Heart left ventricle (tissue), 16 donors: ENCODE measurements around the gene MTSS2. TPM values are rescaled to one million over a fixed set of nuclear protein-coding genes. Genes with fewer than 3 reads are reported as not detected.

Experiments used
- ATAC-seq, 4 donors: fragments of 200-7000 bp; cut with Tn5 transposase; one replicate each; pipeline ENCODE4 v1.9.1; 2020 to 2022; ENCODE audit warnings: moderate library complexity in 4 of 4, mild to moderate bottlenecking in 3 of 4, moderate number of reproducible peaks in 1 of 4
- DNase-seq, 5 donors: peaks; one replicate each; pipeline ENCODE4 v3.0.0-alpha.2; 2020
- H3K27ac ChIP-seq, 12 donors: fragments of 200-600 bp; sonication (generic) in 4 of 12; one replicate each; pipeline versions ENCODE4 v1.5.0 to v1.8.0; 2016 to 2022; ENCODE audit warnings: mild to moderate bottlenecking in 2 of 12
- H3K27me3 ChIP-seq, 9 donors: fragments of 200-600 bp; sonication (generic) in 2 of 9; one replicate each; pipeline versions ENCODE4 v1.5.1 to v1.8.0; 2016 to 2022; ENCODE audit warnings: mild to moderate bottlenecking in 3 of 9
- H3K36me3 ChIP-seq, 9 donors: fragments of 200-600 bp; sonication (generic) in 2 of 9; one replicate each; pipeline versions ENCODE4 v1.5.0 to v1.8.0; 2018 to 2022; ENCODE audit warnings: mild to moderate bottlenecking in 2 of 9
- H3K4me1 ChIP-seq, 12 donors: fragments of 200-600 bp; sonication (generic) in 4 of 12; one replicate each; pipeline versions ENCODE4 v1.5.0 to v1.8.0; 2016 to 2022; ENCODE audit warnings: mild to moderate bottlenecking in 3 of 12
- H3K4me3 ChIP-seq, 12 donors: fragments of 200-600 bp; sonication (generic) in 4 of 12; one replicate each; pipeline versions ENCODE4 v1.5.0 to v1.8.0; 2017 to 2022; ENCODE audit warnings: mild to moderate bottlenecking in 9 of 12, moderate library complexity in 4 of 12
- H3K9me3 ChIP-seq, 12 donors: fragments of 200-600 bp; sonication (generic) in 4 of 12; one replicate each; pipeline versions ENCODE4 v1.5.0 to v1.8.0; 2016 to 2022; ENCODE audit warnings: mild to moderate bottlenecking in 1 of 12
- CTCF ChIP-seq, 12 donors: fragments of 200-600 bp; sonication (generic) in 4 of 12; IDR thresholded peaks; one replicate each; pipeline versions ENCODE4 v1.5.0 to v1.8.0; 2018 to 2022; ENCODE audit warnings: antibody characterized with exemption in 12 of 12, mild to moderate bottlenecking in 5 of 12
- POLR2A ChIP-seq, 2 donors: fragments of 450-650 bp; IDR thresholded peaks; one replicate each; pipeline ENCODE4 v1.6.1; 2017; ENCODE audit warnings: antibody characterized with exemption in 2 of 2, mild to moderate bottlenecking in 2 of 2, moderate library complexity in 2 of 2
- WGBS, 4 donors: extraction: QIAGEN DNeasy Blood & Tissue Kit in 2 of 4; methylation state at CpG; one replicate each; pipeline versions ENCODE4 v1.1.5 to v1.1.7; 2013 to 2018; 5-methylcytosine and 5-hydroxymethylcytosine counted together
- intact Hi-C, 10 donors: fragments of 100-400 bp; cut with DNase I; formaldehyde crosslinking; loops; one replicate each; pipeline versions ENCODE4 v1.11.1 to v1.14.2; 2022
- polyA plus RNA-seq, 2 donors: library from polyadenylated mRNA; stranded (reverse); fragments of 200-250 nt; gene quantifications; one replicate each; pipeline ENCODE4 v1.2.3, GENCODE V29; 2013
- total RNA-seq, 9 donors: library from RNA; depleted of rRNA in 2 of 9; stranded (reverse); fragments of >200 nt in 2 of 9; fragmentation: NEBNext Ultra II Directional in 3 of 9; extraction: Animal tissue kit (Norgen Biotek cat#: 25700) in 3 of 9; gene quantifications; one replicate each; pipeline versions ENCODE4 v1.1.0 to v1.2.4, GENCODE V29; 2016 to 2023
- donor health status: ischemic (EF 13 %, LVEDD 7.1; RV severe dilation, severe dysfunction).
- donor health status: healthy with polysubstance abuse.
- donor health status: DM: no; HTN: yes; CAD: no.
- donor health status: DM: no; HTN: no; CAD: no.
- donor health status: ischemic (EF 25% LVEDD 6.9; RV normal size, moderate dysfunction).
- donor health status: ischemic (EF 25% LVEDD 5.7; RV mildly dilated, moderate dysfunction).
- donor health status: healthy.
- donor health status: DM: yes; HTN: yes; CAD: no.
- donor health status: ischemic (EF 35%, LVEDD 5.7; RV mildly dilated, moderate dysfunction).
- donor health status: nonischemic (EF 11% LVEDD 7.7; RV severe dilation, severe dysfunction).
- donor health status: DM: yes; HTN: yes; CAD: no.
- donor health status: PGD.
- donor health status: ischemic (EF 29% LVEDD 5.4; RV normal size, mild dysfunction).
- donor health status: nonischemic (EF 23%, LVEDD 6.1; RV moderate dilation, normal function).

MTSS2 gene
- total and polyA plus RNA-seq, 11 donors, result 51.9 to 97.1 (median 72.2) TPM

GRCh38 chr16:70712942-70713341, 27.1 kb upstream of the MTSS2 start:
- 81 to 86% (median 85%) methylated on average over 12 of the region's 12 CpGs for WGBS, 4 donors
- intact Hi-C loops, result no loop called here
- Histone ChIP-seq H3K27ac (peak overlapping the region in 1 of 12 donors; percentile 93), H3K4me1 (peaks cover 0 to 47% (median 20%) of the 10 kb centered on the region in 12 donors), H3K9me3 (no peaks in the 10 kb centered on the region), H3K4me3 (no peak overlapping the region), H3K27me3 (no peaks in the 10 kb centered on the region), H3K36me3 (peaks cover 0 to 8% (median 0%) of the 10 kb centered on the region in 9 donors)
- DNase-seq (no peak), ATAC-seq (no peak)
- no peak for TF ChIP-seq CTCF (IDR thresholded peaks at IDR 0.05)
- no peak for TF ChIP-seq POLR2A (IDR thresholded peaks at IDR 0.05)

- no peaks in the 10 kb centered on the region for H3K27me3 ChIP-seq
- peaks cover 0 to 50% (median 22%) of the 10 kb centered on the region in 12 donors for H3K4me1 ChIP-seq
- TF ChIP-seq POLR2A (IDR thresholded peaks at IDR 0.05) (no peak), CTCF (IDR thresholded peaks at IDR 0.05) (no peak)
- intact Hi-C loops, result no loop called here
- H3K9me3 ChIP-seq, result no peaks in the 10 kb centered on the region
- DNase-seq (no peak), ATAC-seq (no peak)
- peaks cover 0 to 8% (median 0%) of the 10 kb centered on the region in 9 donors for H3K36me3 ChIP-seq
- H3K4me3 ChIP-seq, result no peak overlapping the region
- 90 to 94% (median 92%) methylated on average over 11 of the region's 11 CpGs for WGBS, 4 donors
- H3K27ac ChIP-seq, result peak overlapping the region in 1 of 12 donors; percentile 93
Observed at GRCh38 chr16:70712359-70712758, 26.5 kb upstream of the MTSS2 start.

GRCh38 chr16:70711211-70712031, 25.6 kb upstream of the MTSS2 start:
- Histone ChIP-seq H3K27ac (peak overlapping the region in 1 of 12 donors; percentile 52), H3K36me3 (peaks cover 0 to 8% (median 0%) of the 10 kb centered on the region in 9 donors), H3K4me1 (peaks cover 0 to 57% (median 27%) of the 10 kb centered on the region in 12 donors), H3K27me3 (no peaks in the 10 kb centered on the region), H3K9me3 (no peaks in the 10 kb centered on the region), H3K4me3 (no peak overlapping the region)
- intact Hi-C loops, result no loop called here
- no peak for TF ChIP-seq CTCF (IDR thresholded peaks at IDR 0.05)
- no peak for TF ChIP-seq POLR2A (IDR thresholded peaks at IDR 0.05)
- DNase-seq, result no peak
- ATAC-seq, result no peak
- WGBS, 4 donors, result 79 to 88% (median 86%) methylated on average over 14 of the region's 14 CpGs

- WGBS, 4 donors, result 94 to 95% (median 95%) methylated on average over 29 to 31 of the region's 31 CpGs
- intact Hi-C loops, result no loop called here
- DNase-seq (no peak), ATAC-seq (no peak)
- Histone ChIP-seq H3K27me3 (no peaks in the 10 kb centered on the region), H3K9me3 (no peaks in the 10 kb centered on the region), H3K36me3 (peaks cover 0 to 8% (median 0%) of the 10 kb centered on the region in 9 donors), H3K4me3 (no peak overlapping the region), H3K27ac (peak overlapping the region in 1 of 12 donors; percentile 96), H3K4me1 (peaks cover 0 to 52% (median 23%) of the 10 kb centered on the region in 12 donors)
- TF ChIP-seq CTCF (IDR thresholded peaks at IDR 0.05) (no peak), POLR2A (IDR thresholded peaks at IDR 0.05) (no peak)
Observed at GRCh38 chr16:70710422-70711210, 24.8 kb upstream of the MTSS2 start.
